ENCODE results near the gene RASSF1.
"Not testable (repeated sequence)": the region's sequence is repeated elsewhere in the genome, so short reads cannot be mapped to it uniquely, and the experiment has no call there.

RASSF1 gene

GRCh38 chr3:50287262-50287661 is 53.4 kb downstream of the RASSF1 start:
- no peak for TF ChIP-seq CTCF (IDR thresholded peaks at IDR 0.05; ENCODE audit: control insufficient read depth, insufficient read depth, low read depth, low read length, missing control alignments)
- no peak overlapping the region for H3K4me3 ChIP-seq (ENCODE audit: control insufficient read depth, low read depth, low read length)
- no peak for DNase-seq (ENCODE audit: low read depth)

GRCh38 chr3:50286322-50287227 is 54.1 kb downstream of the RASSF1 start:
- H3K4me3 ChIP-seq (ENCODE audit: control insufficient read depth, low read depth, low read length), result no peak overlapping the region
- DNase-seq (ENCODE audit: low read depth), result no peak
- no peak for TF ChIP-seq CTCF (IDR thresholded peaks at IDR 0.05; ENCODE audit: control insufficient read depth, insufficient read depth, low read depth, low read length, missing control alignments)

GRCh38 chr3:50284121-50284520 is 56.5 kb downstream of the RASSF1 start:
- not testable (repeated sequence) for DNase-seq (ENCODE audit: low read depth); H3K4me3 ChIP-seq (ENCODE audit: control insufficient read depth, low read depth, low read length)
